Measurements from ENCODE around the gene REEP3. TPM values are rescaled to one million over a fixed set of nuclear protein-coding genes. Genes with fewer than 3 reads are reported as not detected.

Gene REEP3
- total and polyA plus RNA-seq, 7 donors: 6.5 to 18.4 (median 16.1) TPM

- H3K9me3 ChIP-seq: no peaks in the 10 kb centered on the region
- no peak for ATAC-seq
- H3K4me3 ChIP-seq: no peak overlapping the region
- no peaks in the 10 kb centered on the region for H3K36me3 ChIP-seq (ENCODE audit: insufficient read depth in 1 of 2, low read depth in 1 of 2)
- no peak overlapping the region for H3K27ac ChIP-seq
- TF ChIP-seq, protein P1, sequence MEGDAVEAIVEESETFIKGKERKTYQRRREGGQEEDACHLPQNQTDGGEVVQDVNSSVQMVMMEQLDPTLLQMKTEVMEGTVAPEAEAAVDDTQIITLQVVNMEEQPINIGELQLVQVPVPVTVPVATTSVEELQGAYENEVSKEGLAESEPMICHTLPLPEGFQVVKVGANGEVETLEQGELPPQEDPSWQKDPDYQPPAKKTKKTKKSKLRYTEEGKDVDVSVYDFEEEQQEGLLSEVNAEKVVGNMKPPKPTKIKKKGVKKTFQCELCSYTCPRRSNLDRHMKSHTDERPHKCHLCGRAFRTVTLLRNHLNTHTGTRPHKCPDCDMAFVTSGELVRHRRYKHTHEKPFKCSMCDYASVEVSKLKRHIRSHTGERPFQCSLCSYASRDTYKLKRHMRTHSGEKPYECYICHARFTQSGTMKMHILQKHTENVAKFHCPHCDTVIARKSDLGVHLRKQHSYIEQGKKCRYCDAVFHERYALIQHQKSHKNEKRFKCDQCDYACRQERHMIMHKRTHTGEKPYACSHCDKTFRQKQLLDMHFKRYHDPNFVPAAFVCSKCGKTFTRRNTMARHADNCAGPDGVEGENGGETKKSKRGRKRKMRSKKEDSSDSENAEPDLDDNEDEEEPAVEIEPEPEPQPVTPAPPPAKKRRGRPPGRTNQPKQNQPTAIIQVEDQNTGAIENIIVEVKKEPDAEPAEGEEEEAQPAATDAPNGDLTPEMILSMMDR (IDR thresholded peaks at IDR 0.05): no peak
- no peaks in the 10 kb centered on the region for H3K27me3 ChIP-seq (ENCODE audit: insufficient read depth in 3 of 3, low read length in 2 of 3)
- intact Hi-C loops (cut with DNase I): loop anchor here in 1 of 2 donors (10.0 kb wide), 1 partner anchor 423 kb away; no protein-coding TSS in a partner anchor
- no peaks in the 10 kb centered on the region for H3K4me1 ChIP-seq
- WGBS, 3 donors: 84 to 89% (median 85%) methylated on average over 5 of the region's 5 CpGs
- no peak for DNase-seq
These were observed 116.7 kb downstream of the REEP3 start for GRCh38 chr10:63637901-63638327.

GRCh38 chr10:63641366-63641765, 120.2 kb downstream of the REEP3 start:
- intact Hi-C loops (cut with DNase I): no loop called here
- Histone ChIP-seq H3K36me3 (ENCODE audit: insufficient read depth in 1 of 2, low read depth in 1 of 2) (no peaks in the 10 kb centered on the region), H3K27me3 (ENCODE audit: insufficient read depth in 3 of 3, low read length in 2 of 3) (no peaks in the 10 kb centered on the region), H3K4me1 (peaks cover 3% of the 10 kb centered on the region), H3K9me3 (no peaks in the 10 kb centered on the region), H3K27ac (no peak overlapping the region), H3K4me3 (no peak overlapping the region)
- ATAC-seq (no peak), DNase-seq (no peak)
- TF ChIP-seq, protein P1 (IDR thresholded peaks at IDR 0.05): no peak

DNA sequence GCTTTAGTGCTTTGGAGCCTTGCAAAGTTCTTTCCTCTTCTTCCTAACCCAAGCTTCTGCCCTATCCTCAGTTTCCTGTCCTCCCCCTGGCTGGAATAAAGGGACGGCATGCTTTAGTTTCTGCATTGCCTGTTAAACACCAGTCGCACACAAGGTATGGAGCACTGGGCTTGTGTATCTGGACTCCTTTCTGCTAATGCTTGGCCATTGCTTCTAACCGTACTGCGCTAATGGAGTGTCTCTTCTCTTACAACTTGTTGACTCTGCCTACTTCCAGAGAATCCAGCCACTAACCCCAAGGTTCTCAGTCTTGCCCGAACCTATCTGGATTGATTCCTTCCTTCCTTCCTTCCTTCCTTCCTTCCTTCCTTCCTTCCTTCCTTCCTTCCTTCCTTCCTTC, 120.6 kb downstream of the REEP3 start:
- H3K27me3 ChIP-seq (ENCODE audit: insufficient read depth in 3 of 3, low read length in 2 of 3): no peaks in the 10 kb centered on the region
- DNase-seq (no peak), ATAC-seq (no peak)
- TF ChIP-seq, protein P1 (IDR thresholded peaks at IDR 0.05): no peak
- no peak overlapping the region for H3K4me3 ChIP-seq
- peaks cover 3% of the 10 kb centered on the region for H3K4me1 ChIP-seq
- intact Hi-C loops (cut with DNase I): no loop called here
- H3K36me3 ChIP-seq (ENCODE audit: insufficient read depth in 1 of 2, low read depth in 1 of 2): no peaks in the 10 kb centered on the region
- 86 to 92% (median 90%) methylated on average over 5 of the region's 5 CpGs for WGBS, 3 donors
- no peaks in the 10 kb centered on the region for H3K9me3 ChIP-seq
- H3K27ac ChIP-seq: no peak overlapping the region

- ATAC-seq (no peak), DNase-seq (no peak)
- H3K27me3 ChIP-seq (ENCODE audit: insufficient read depth in 3 of 3, low read length in 2 of 3): no peaks in the 10 kb centered on the region
- intact Hi-C loops (cut with DNase I): no loop called here
- no peaks in the 10 kb centered on the region for H3K9me3 ChIP-seq
- peaks cover 3% of the 10 kb centered on the region for H3K4me1 ChIP-seq
- TF ChIP-seq, protein P1 (IDR thresholded peaks at IDR 0.05): no peak
- no peaks in the 10 kb centered on the region for H3K36me3 ChIP-seq (ENCODE audit: insufficient read depth in 1 of 2, low read depth in 1 of 2)
- H3K27ac ChIP-seq: no peak overlapping the region
- no peak overlapping the region for H3K4me3 ChIP-seq
- WGBS, 3 donors: 79 to 86% (median 80%) methylated on average over 5 of the region's 5 CpGs
These were observed 121.6 kb downstream of the REEP3 start for GRCh38 chr10:63642808-63643207.

DNA sequence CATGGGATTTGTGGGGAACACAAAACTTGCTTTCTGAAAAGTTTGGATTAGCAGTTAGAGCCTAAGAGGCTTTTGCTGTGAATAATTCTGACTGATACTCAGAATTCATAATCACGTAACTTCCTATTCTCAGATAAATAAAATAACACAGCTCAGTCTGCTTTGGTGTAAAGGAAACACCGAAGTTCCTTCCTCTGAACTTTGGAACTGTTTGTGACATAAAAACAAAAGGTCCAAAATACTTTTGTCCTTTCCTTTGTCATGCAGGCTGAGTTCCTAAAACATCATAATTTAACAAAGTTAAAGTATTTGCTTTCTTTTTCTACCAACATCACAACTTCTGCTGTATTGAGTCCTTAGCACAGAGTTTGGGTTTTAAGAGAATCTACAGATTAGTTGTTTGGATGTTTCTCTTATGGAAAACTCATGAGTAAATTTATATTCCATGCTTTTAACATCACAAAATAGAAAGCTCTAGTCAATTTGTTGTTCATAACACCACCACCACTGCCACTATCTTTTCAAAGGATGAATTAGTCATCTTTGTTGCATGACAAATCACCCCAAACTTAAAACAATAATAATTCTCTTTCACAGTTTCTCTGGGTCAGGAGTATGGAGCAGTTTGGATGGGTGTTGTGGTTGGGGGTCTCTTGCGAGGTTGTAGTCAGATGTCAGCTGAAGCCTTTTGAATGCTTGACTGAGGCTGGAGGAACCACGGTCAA, 123.4 kb downstream of the REEP3 start:
- TF ChIP-seq, protein P1 (IDR thresholded peaks at IDR 0.05): no peak
- Histone ChIP-seq H3K27ac (peak overlapping the region; percentile 60), H3K4me3 (no peak overlapping the region), H3K4me1 (peaks cover 3% of the 10 kb centered on the region), H3K27me3 (ENCODE audit: insufficient read depth in 3 of 3, low read length in 2 of 3) (no peaks in the 10 kb centered on the region), H3K36me3 (ENCODE audit: insufficient read depth in 1 of 2, low read depth in 1 of 2) (no peaks in the 10 kb centered on the region), H3K9me3 (no peaks in the 10 kb centered on the region)
- peak in 1 of 4 donors; percentile 26 for ATAC-seq
- intact Hi-C loops (cut with DNase I): no loop called here
- 80 to 85% (median 84%) methylated on average over 4 of the region's 4 CpGs for WGBS, 3 donors
- DNase-seq: no peak

Data from psoas muscle (tissue), 8 donors.